ENCODE measurements around the gene MYO1E.

The MYO1E gene

GRCh38 chr15:59221511-59222505, 150.9 kb downstream of the MYO1E start:
- Histone ChIP-seq H3K9me3 (ENCODE audit: control insufficient read depth, low read length) (no peaks in the 10 kb centered on the region), H3K4me1 (no peaks in the 10 kb centered on the region), H3K4me3 (ENCODE audit: low read depth, low read length) (no peak overlapping the region), H2AFZ (no peak overlapping the region), H3K36me3 (ENCODE audit: control insufficient read depth, insufficient read depth, low read length) (no peaks in the 10 kb centered on the region), H3K9ac (no peak overlapping the region), H3K27ac (no peak overlapping the region), H3K4me2 (ENCODE audit: low read length) (no peak overlapping the region), H3K79me2 (no peaks in the 10 kb centered on the region), H3K27me3 (ENCODE audit: control insufficient read depth, insufficient read depth, low read length) (no peaks in the 10 kb centered on the region)
- no peak for TF ChIP-seq CTCF (IDR thresholded peaks at IDR 0.05)

- Histone ChIP-seq H3K4me3 (ENCODE audit: low read depth, low read length) (no peak overlapping the region), H3K36me3 (ENCODE audit: control insufficient read depth, insufficient read depth, low read length) (no peaks in the 10 kb centered on the region), H3K79me2 (no peaks in the 10 kb centered on the region), H2AFZ (no peak overlapping the region), H3K27me3 (ENCODE audit: control insufficient read depth, insufficient read depth, low read length) (no peaks in the 10 kb centered on the region), H3K9ac (no peak overlapping the region), H3K9me3 (ENCODE audit: control insufficient read depth, low read length) (no peaks in the 10 kb centered on the region), H3K27ac (no peak overlapping the region), H3K4me1 (no peaks in the 10 kb centered on the region), H3K4me2 (ENCODE audit: low read length) (no peak overlapping the region)
- no peak for TF ChIP-seq CTCF (IDR thresholded peaks at IDR 0.05)
These were observed 154.0 kb downstream of the MYO1E start for GRCh38 chr15:59218710-59219109.

GRCh38 chr15:59217876-59218498, 154.7 kb downstream of the MYO1E start:
- no peak overlapping the region for H3K27ac ChIP-seq
- no peaks in the 10 kb centered on the region for H3K79me2 ChIP-seq
- H3K4me3 ChIP-seq (ENCODE audit: low read depth, low read length): no peak overlapping the region
- no peak overlapping the region for H2AFZ ChIP-seq
- H3K36me3 ChIP-seq (ENCODE audit: control insufficient read depth, insufficient read depth, low read length): no peaks in the 10 kb centered on the region
- no peak for TF ChIP-seq CTCF (IDR thresholded peaks at IDR 0.05)
- no peaks in the 10 kb centered on the region for H3K9me3 ChIP-seq (ENCODE audit: control insufficient read depth, low read length)
- no peak overlapping the region for H3K4me2 ChIP-seq (ENCODE audit: low read length)
- no peaks in the 10 kb centered on the region for H3K4me1 ChIP-seq
- no peak overlapping the region for H3K9ac ChIP-seq
- no peaks in the 10 kb centered on the region for H3K27me3 ChIP-seq (ENCODE audit: control insufficient read depth, insufficient read depth, low read length)

- Histone ChIP-seq H3K79me2 (no peaks in the 10 kb centered on the region), H2AFZ (no peak overlapping the region), H3K36me3 (ENCODE audit: control insufficient read depth, insufficient read depth, low read length) (no peaks in the 10 kb centered on the region), H3K27ac (no peak overlapping the region), H3K27me3 (ENCODE audit: control insufficient read depth, insufficient read depth, low read length) (no peaks in the 10 kb centered on the region), H3K4me3 (ENCODE audit: low read depth, low read length) (no peak overlapping the region), H3K4me2 (ENCODE audit: low read length) (no peak overlapping the region), H3K9ac (no peak overlapping the region), H3K9me3 (ENCODE audit: control insufficient read depth, low read length) (no peaks in the 10 kb centered on the region), H3K4me1 (no peaks in the 10 kb centered on the region)
- no peak for TF ChIP-seq CTCF (IDR thresholded peaks at IDR 0.05)
These were observed 155.8 kb downstream of the MYO1E start for GRCh38 chr15:59216911-59217310.

Data from parathyroid adenoma (tissue), 2 donors.